HEK293 (cell line): ENCODE data around the gene PARP3.

Experiments used
- CTCF ChIP-seq: fragments of 450-650 bp; formaldehyde crosslinking; IDR thresholded peaks from 2 replicates; pipeline ENCODE4 v1.5.1; 2016; ENCODE audit warnings: missing biosample characterization, missing genetic modification characterization
- HOXD13 ChIP-seq: sonication (generic); formaldehyde crosslinking; IDR thresholded peaks from 2 replicates; pipeline ENCODE4 v1.8.0; 2022; ENCODE audit warnings: missing genetic modification reagents, borderline replicate concordance
- KLF16 ChIP-seq: fragments of 450-650 bp; formaldehyde crosslinking; IDR thresholded peaks from 2 replicates; pipeline ENCODE4 v1.5.1; 2017; ENCODE audit warnings: missing biosample characterization, missing genetic modification characterization
- ZNF416 ChIP-seq: fragments of 450-650 bp; formaldehyde crosslinking; IDR thresholded peaks from 2 replicates; pipeline ENCODE4 v1.5.1; 2016; ENCODE audit warnings: missing biosample characterization, missing genetic modification characterization
- ZNF544 ChIP-seq: fragments of 450-650 bp; formaldehyde crosslinking; IDR thresholded peaks from 2 replicates; pipeline ENCODE4 v1.5.0; 2017; ENCODE audit warnings: missing biosample characterization, missing genetic modification characterization
- ZNF549 ChIP-seq: fragments of 450-650 bp; IDR thresholded peaks from 2 replicates; pipeline ENCODE4 v1.5.1; 2018; ENCODE audit warnings: missing biosample characterization, missing genetic modification characterization, mild to moderate bottlenecking, inconsistent platforms, moderate library complexity
- ZNF555 ChIP-seq: fragments of 450-650 bp; formaldehyde crosslinking; conservative IDR thresholded peaks from 2 replicates; pipeline ENCODE4 v1.5.1; 2017; ENCODE audit warnings: missing biosample characterization, mild to moderate bottlenecking, missing genetic modification characterization, inconsistent platforms
- ZNF747 ChIP-seq: fragments of 450-650 bp; formaldehyde crosslinking; IDR thresholded peaks from 2 replicates; pipeline ENCODE4 v1.5.1; 2016; ENCODE audit warnings: missing biosample characterization, missing genetic modification characterization
- TF ChIP-seq, protein P1 (sequence below): fragments of 450-650 bp; formaldehyde crosslinking; IDR thresholded peaks from 2 replicates; pipeline ENCODE4 v1.5.1; 2016; ENCODE audit warnings: missing biosample characterization, missing genetic modification characterization
- TF ChIP-seq, protein P2 (sequence below): fragments of 450-650 bp; formaldehyde crosslinking; IDR thresholded peaks from 2 replicates; pipeline ENCODE4 v1.5.1; 2017; ENCODE audit warnings: missing biosample characterization, missing genetic modification characterization
- TF ChIP-seq, protein P3 (sequence below): fragments of 450-650 bp; formaldehyde crosslinking; IDR thresholded peaks from 2 replicates; pipeline ENCODE4 v1.5.1; 2016; ENCODE audit warnings: missing biosample characterization, missing genetic modification characterization

- no peak for TF ChIP-seq ZNF555
- no peak for TF ChIP-seq ZNF416 (tag by site-specific recombination)
- TF ChIP-seq CTCF (tag by site-specific recombination): no peak
- no peak for TF ChIP-seq ZNF549 (tag by site-specific recombination)
- TF ChIP-seq, protein P1, sequence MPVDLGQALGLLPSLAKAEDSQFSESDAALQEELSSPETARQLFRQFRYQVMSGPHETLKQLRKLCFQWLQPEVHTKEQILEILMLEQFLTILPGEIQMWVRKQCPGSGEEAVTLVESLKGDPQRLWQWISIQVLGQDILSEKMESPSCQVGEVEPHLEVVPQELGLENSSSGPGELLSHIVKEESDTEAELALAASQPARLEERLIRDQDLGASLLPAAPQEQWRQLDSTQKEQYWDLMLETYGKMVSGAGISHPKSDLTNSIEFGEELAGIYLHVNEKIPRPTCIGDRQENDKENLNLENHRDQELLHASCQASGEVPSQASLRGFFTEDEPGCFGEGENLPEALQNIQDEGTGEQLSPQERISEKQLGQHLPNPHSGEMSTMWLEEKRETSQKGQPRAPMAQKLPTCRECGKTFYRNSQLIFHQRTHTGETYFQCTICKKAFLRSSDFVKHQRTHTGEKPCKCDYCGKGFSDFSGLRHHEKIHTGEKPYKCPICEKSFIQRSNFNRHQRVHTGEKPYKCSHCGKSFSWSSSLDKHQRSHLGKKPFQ (tag by site-specific recombination): no peak
- TF ChIP-seq ZNF544 (tag by site-specific recombination): no peak
- no peak for TF ChIP-seq ZNF747 (tag by site-specific recombination)
- no peak for TF ChIP-seq KLF16 (tag by site-specific recombination)
- TF ChIP-seq HOXD13 (CRISPR knock-in tag): no peak
- TF ChIP-seq, protein P2, sequence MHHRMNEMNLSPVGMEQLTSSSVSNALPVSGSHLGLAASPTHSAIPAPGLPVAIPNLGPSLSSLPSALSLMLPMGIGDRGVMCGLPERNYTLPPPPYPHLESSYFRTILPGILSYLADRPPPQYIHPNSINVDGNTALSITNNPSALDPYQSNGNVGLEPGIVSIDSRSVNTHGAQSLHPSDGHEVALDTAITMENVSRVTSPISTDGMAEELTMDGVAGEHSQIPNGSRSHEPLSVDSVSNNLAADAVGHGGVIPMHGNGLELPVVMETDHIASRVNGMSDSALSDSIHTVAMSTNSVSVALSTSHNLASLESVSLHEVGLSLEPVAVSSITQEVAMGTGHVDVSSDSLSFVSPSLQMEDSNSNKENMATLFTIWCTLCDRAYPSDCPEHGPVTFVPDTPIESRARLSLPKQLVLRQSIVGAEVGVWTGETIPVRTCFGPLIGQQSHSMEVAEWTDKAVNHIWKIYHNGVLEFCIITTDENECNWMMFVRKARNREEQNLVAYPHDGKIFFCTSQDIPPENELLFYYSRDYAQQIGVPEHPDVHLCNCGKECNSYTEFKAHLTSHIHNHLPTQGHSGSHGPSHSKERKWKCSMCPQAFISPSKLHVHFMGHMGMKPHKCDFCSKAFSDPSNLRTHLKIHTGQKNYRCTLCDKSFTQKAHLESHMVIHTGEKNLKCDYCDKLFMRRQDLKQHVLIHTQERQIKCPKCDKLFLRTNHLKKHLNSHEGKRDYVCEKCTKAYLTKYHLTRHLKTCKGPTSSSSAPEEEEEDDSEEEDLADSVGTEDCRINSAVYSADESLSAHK (tag by site-specific recombination): no peak
- TF ChIP-seq, protein P3, sequence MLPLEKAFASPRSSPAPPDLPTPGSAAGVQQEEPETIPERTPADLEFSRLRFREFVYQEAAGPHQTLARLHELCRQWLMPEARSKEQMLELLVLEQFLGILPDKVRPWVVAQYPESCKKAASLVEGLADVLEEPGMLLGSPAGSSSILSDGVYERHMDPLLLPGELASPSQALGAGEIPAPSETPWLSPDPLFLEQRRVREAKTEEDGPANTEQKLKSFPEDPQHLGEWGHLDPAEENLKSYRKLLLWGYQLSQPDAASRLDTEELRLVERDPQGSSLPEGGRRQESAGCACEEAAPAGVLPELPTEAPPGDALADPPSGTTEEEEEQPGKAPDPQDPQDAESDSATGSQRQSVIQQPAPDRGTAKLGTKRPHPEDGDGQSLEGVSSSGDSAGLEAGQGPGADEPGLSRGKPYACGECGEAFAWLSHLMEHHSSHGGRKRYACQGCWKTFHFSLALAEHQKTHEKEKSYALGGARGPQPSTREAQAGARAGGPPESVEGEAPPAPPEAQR (tag by site-specific recombination): no peak
These were observed 41.6 kb downstream of the PARP3 start for GRCh38 chr3:51983578-51984268.
